Hepatocyte (in vitro differentiated cells): ENCODE data around the gene C10orf95. TPM values are rescaled to one million over a fixed set of nuclear protein-coding genes. Genes with fewer than 3 reads are reported as not detected.

Experiments
- DNase-seq: peaks from one replicate; pipeline ENCODE4 v3.0.0-alpha.2; 2016; ENCODE audit warnings: low spot score
- H2AFZ ChIP-seq: fragments of 200-600 bp; sonication (generic); 2 replicates; pipeline ENCODE4 v1.6.0; 2016; ENCODE audit warnings: antibody characterized with exemption, mild to moderate bottlenecking
- H3K27ac ChIP-seq: fragments of 200-600 bp; sonication (generic); 2 replicates; pipeline ENCODE4 v1.5.1; 2016; ENCODE audit warnings: mild to moderate bottlenecking
- H3K27me3 ChIP-seq: fragments of 200-600 bp; sonication (generic); 2 replicates; pipeline ENCODE4 v1.6.1; 2016
- H3K36me3 ChIP-seq: fragments of 200-600 bp; sonication (generic); replicated peaks from 2 replicates; pipeline ENCODE4 v1.5.1; 2016; ENCODE audit warnings: low read depth; ENCODE audit not compliant: insufficient read depth
- H3K4me1 ChIP-seq: fragments of 200-600 bp; sonication (generic); 2 replicates; pipeline ENCODE4 v1.5.1; 2016; ENCODE audit warnings: mild to moderate bottlenecking, moderate library complexity; ENCODE audit not compliant: insufficient read depth
- H3K4me2 ChIP-seq: fragments of 200-600 bp; sonication (generic); 2 replicates; pipeline ENCODE4 v1.6.0; 2016
- H3K4me3 ChIP-seq: fragments of 200-600 bp; sonication (generic); 2 replicates; pipeline ENCODE4 v1.5.1; 2016; ENCODE audit warnings: mild to moderate bottlenecking
- H3K79me2 ChIP-seq: fragments of 200-600 bp; sonication (generic); 2 replicates; pipeline ENCODE4 v1.6.0; 2017; ENCODE audit warnings: mild to moderate bottlenecking
- H3K9me2 ChIP-seq: fragments of 200-600 bp; sonication (generic); replicated peaks from 2 replicates; pipeline ENCODE4 v1.6.0; 2017; ENCODE audit warnings: mild to moderate bottlenecking; ENCODE audit not compliant: insufficient read depth
- H3K9me3 ChIP-seq: fragments of 200-600 bp; sonication (generic); 2 replicates; pipeline ENCODE4 v1.5.1; 2016; ENCODE audit warnings: low read depth, mild to moderate bottlenecking
- H4K20me1 ChIP-seq: fragments of 200-600 bp; sonication (generic); 2 replicates; pipeline ENCODE4 v1.6.0; 2016; ENCODE audit warnings: mild to moderate bottlenecking; ENCODE audit not compliant: insufficient read depth, poor library complexity, severe bottlenecking
- CTCF ChIP-seq: fragments of 200-600 bp; sonication (generic); IDR thresholded peaks from 2 replicates; pipeline ENCODE4 v1.5.1; 2016; ENCODE audit warnings: antibody characterized with exemption, mild to moderate bottlenecking; ENCODE audit not compliant: poor library complexity
- EZH2 ChIP-seq: fragments of 200-600 bp; sonication (generic); IDR thresholded peaks from 2 replicates; pipeline ENCODE4 v1.6.1; 2016; ENCODE audit warnings: antibody characterized with exemption, mild to moderate bottlenecking, borderline replicate concordance
- EZH2phosphoT487 ChIP-seq: fragments of 200-600 bp; sonication (generic); IDR thresholded peaks from one replicate; pipeline ENCODE4 v1.6.1; 2018; ENCODE audit warnings: antibody characterized with exemption, mild to moderate bottlenecking, low read depth, moderate library complexity; ENCODE audit not compliant: unreplicated experiment, severe bottlenecking
- WGBS: methylation state at CpG from one replicate; pipeline ENCODE4 v1.1.6; 2016; ENCODE audit warnings: low lambda C conversion rate; ENCODE audit errors: missing lambda C conversion rate; 5-methylcytosine and 5-hydroxymethylcytosine counted together
- polyA plus RNA-seq: library from polyadenylated mRNA; unstranded; fragments of >200 nt; fragmentation: Nextera tagmentation; extraction: Ambion mirVana; gene quantifications from 2 replicates; pipeline ENCODE4 v1.2.1, GENCODE V29; 2016
- total RNA-seq: library from RNA; depleted of rRNA; stranded (reverse); fragments of >200 nt; gene quantifications from 2 replicates; pipeline ENCODE4 v1.2.3, GENCODE V29; 2014

C10orf95 gene
- total and polyA plus RNA-seq, 2 experiments from 2014 or later = 5.2 to 7.7 TPM

- WGBS = 94% methylated on average over 4 of the region's 4 CpGs
- Histone ChIP-seq H3K4me2 (no peak overlapping the region), H2AFZ (no peak overlapping the region), H3K27me3 (no peaks in the 10 kb centered on the region), H3K9me3 (no peaks in the 10 kb centered on the region), H3K27ac (no peak overlapping the region), H3K4me3 (no peak overlapping the region), H3K36me3 (no peaks in the 10 kb centered on the region), H3K4me1 (no peaks in the 10 kb centered on the region), H4K20me1 (peaks cover 52% of the 10 kb centered on the region), H3K9me2 (no peaks in the 10 kb centered on the region), H3K79me2 (peaks cover 67% of the 10 kb centered on the region)
- DNase-seq = no peak
- no peak for TF ChIP-seq EZH2phosphoT487
- TF ChIP-seq CTCF = no peak
- no peak for TF ChIP-seq EZH2
Observed at GRCh38 chr10:102491136-102491535, 39.8 kb upstream of the C10orf95 start.

GRCh38 chr10:102485093-102485784, 33.9 kb upstream of the C10orf95 start:
- 92% methylated on average over 18 of the region's 18 CpGs for WGBS
- Histone ChIP-seq H3K27me3 (no peaks in the 10 kb centered on the region), H3K27ac (no peak overlapping the region), H3K9me2 (no peaks in the 10 kb centered on the region), H2AFZ (no peak overlapping the region), H3K79me2 (peaks cover 12% of the 10 kb centered on the region), H3K4me1 (no peaks in the 10 kb centered on the region), H3K4me3 (no peak overlapping the region), H3K4me2 (no peak overlapping the region), H3K9me3 (no peaks in the 10 kb centered on the region), H3K36me3 (no peaks in the 10 kb centered on the region), H4K20me1 (no peaks in the 10 kb centered on the region)
- TF ChIP-seq CTCF (no peak), EZH2phosphoT487 (no peak), EZH2 (no peak)
- DNase-seq = no peak

GRCh38 chr10:102484021-102484420, 32.7 kb upstream of the C10orf95 start:
- no peaks in the 10 kb centered on the region for H3K36me3 ChIP-seq
- no peaks in the 10 kb centered on the region for H3K27me3 ChIP-seq
- peaks cover 5% of the 10 kb centered on the region for H3K79me2 ChIP-seq
- DNase-seq = no peak
- H3K27ac ChIP-seq = no peak overlapping the region
- no peak overlapping the region for H2AFZ ChIP-seq
- H3K4me1 ChIP-seq = no peaks in the 10 kb centered on the region
- H3K9me2 ChIP-seq = no peaks in the 10 kb centered on the region
- H3K9me3 ChIP-seq = no peaks in the 10 kb centered on the region
- H3K4me2 ChIP-seq = no peak overlapping the region
- WGBS = 98% methylated on average over 13 of the region's 13 CpGs
- H4K20me1 ChIP-seq = no peaks in the 10 kb centered on the region
- TF ChIP-seq EZH2phosphoT487 = no peak
- no peak overlapping the region for H3K4me3 ChIP-seq

GRCh38 chr10:102480396-102480795, 29.1 kb upstream of the C10orf95 start:
- Histone ChIP-seq H3K4me1 (no peaks in the 10 kb centered on the region), H3K4me3 (no peak overlapping the region), H2AFZ (no peak overlapping the region), H3K79me2 (no peaks in the 10 kb centered on the region), H3K36me3 (no peaks in the 10 kb centered on the region), H3K9me2 (no peaks in the 10 kb centered on the region), H3K27me3 (no peaks in the 10 kb centered on the region), H3K4me2 (no peak overlapping the region), H3K27ac (no peak overlapping the region), H3K9me3 (no peaks in the 10 kb centered on the region), H4K20me1 (no peaks in the 10 kb centered on the region)
- WGBS = 85% methylated on average over 9 of the region's 9 CpGs
- no peak for TF ChIP-seq EZH2
- no peak for TF ChIP-seq EZH2phosphoT487
- no peak for TF ChIP-seq CTCF
- no peak for DNase-seq
